ENCODE results near the gene BBS4.
"Not testable (repeated sequence)": the region's sequence is repeated elsewhere in the genome, so short reads cannot be mapped to it uniquely, and the experiment has no call there.

The BBS4 gene

DNA sequence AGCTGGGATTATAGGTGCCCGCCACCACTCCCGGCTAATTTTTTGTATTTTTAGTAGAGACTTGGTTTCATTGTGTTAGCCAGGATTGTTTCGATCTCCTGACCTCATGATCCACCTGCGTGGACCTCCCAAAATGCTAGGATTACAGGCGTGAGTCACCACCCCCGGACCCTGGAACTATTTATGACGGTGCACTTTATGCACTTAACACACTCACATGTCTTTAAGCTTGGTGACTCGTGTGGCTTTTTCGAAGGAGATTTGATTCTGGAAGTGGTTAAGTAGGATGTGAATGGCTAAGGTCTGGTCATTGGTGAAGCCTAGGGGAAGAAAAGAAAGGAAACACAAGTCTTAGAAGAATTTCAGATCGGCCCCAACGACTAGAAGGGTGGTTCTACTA is 20.3 kb downstream of the BBS4 start:
- no peak for DNase-seq

DNA sequence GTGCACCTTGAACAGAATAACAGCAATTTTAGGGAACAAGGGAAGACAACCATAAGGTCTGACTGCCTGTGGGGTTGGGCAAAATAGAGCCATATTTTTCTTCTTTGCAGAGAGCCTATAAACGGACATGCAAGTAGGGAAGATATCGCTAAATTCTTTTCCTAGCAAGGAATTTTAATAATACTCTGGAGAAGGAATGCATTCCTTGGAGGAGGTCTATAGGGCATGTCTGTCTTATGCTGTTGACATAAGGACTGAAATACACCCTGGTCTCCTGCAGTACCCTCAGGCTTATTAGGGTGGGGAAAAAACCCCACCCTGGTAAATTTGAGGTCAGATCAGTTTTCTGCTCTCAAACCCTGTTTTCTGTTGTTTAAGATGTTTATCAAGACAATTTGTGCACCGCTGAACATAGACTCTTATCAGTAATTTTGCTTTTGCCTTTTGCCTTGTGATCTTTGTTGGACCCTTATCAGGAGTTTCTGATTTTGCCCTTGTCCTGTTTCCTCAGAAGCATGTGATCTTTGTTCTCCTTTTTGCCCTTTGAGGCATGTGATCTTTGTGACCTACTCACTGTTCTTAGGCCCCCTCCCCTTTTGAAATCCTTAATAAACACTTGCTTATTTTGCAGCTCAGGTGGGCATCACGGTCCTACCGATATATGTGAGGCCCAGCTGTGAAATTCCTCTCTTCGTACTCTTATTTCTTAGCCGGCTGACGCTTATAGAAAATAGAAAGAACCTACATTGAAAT is 22.7 kb downstream of the BBS4 start:
- not testable (repeated sequence) for DNase-seq

DNA sequence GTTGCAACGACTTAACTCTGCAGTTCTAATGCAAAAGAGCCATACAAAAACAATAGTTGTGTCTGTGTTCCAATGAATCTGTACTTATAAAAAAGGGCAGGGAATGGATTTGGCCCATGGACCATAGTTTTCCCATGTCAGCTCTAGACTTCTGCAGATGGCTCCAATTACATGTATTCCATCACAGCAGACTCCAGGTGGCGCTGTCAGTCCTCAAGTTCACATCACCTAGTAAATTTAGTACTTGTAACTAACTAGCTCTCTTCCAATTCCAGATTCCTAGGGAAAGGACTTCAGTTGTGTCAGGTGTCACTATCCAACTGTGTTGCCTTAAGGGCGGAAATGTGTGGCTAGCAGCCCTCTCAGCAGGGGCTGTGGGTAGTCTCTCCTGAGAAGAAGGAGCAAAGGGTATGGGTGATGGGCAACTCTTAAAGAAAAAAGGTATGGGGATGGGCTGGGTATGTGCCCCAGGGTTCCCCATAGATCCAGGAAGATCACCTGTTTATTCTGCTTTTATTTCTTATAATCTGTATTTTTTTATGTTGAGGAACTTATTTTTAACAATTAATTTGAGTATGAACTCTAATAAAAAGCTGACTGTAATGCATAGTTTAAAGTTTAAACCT is 36.2 kb downstream of the BBS4 start:
- DNase-seq, result peak; percentile 68

DNA sequence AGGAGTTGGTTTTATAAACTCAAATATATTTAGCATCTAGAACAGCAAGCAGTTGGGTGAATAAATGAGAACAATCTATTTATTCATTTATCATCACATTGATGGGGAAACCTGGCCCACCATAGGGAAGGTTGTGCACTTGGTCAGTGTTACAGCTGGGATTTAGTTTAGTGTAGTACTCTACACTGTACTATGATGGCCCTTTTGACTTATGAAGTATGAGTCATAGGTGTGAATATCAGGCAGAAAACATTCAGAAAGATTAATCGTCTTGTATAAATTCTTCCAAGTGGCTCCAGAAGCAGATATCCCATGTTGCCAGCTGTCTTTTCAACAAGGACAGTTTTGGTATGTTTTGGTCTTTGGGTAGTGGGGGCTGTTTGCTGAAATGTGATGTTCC is 38.0 kb downstream of the BBS4 start:
- DNase-seq, result no peak

DNA sequence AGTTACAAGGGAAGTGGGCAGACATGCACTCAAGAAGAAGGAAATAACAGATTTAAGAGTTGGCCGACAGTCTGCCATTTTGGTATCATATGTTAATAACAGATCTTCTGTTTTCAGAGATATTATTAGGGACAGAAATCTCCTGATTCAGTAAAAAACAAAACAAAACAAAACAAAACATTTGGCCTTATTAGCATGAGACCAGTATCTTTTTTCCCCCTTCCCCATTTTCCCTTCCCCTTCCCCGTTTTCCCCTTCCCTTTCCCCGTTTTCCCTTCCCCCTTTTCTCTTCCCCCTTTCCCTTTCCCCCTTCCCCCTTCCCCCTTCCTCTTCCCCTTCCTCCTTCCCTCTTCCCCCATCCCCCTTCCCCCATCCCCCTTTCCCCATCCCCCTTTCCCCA is 39.4 kb downstream of the BBS4 start:
- no peak for DNase-seq

DNA sequence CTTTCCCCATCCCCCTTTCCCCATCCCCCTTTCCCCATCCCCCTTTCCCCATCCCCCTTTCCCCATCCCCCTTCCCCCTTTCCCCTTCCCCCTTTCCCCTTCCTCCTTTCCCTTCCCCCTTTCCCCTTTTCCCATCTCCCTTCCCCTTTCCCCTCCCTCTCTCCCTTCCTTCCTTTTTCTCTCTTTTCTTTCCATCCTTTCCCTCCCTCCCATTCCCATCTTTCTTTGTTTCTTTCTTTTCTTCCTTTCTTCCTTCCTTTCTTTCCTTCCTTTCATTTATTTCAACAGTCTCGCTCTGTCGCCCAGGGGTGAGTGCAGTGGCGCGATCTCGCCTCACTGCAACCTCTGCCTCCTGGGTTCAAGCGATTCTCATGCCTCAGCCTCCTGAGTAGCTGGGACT is 39.8 kb downstream of the BBS4 start:
- not testable (repeated sequence) for DNase-seq

DNA sequence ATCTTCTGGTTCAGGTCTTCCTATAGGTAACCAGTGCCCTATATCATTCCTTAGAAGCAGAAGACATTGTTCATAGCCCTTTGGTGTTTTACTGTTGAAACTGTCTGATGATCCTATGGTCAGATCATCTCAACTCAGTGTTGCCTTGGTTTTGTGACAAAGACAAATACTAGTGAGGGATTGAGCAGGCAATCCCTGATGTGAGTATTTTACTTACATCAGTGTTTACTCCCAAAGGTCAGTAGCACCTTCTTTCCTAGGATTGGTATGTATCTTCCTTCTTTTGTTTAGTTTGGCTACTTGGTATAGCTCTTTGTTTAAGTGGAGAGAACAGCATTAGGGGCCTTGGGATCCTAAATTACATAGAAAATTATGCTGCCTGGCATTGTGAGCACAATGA is 41.1 kb downstream of the BBS4 start:
- no peak for DNase-seq

DNA sequence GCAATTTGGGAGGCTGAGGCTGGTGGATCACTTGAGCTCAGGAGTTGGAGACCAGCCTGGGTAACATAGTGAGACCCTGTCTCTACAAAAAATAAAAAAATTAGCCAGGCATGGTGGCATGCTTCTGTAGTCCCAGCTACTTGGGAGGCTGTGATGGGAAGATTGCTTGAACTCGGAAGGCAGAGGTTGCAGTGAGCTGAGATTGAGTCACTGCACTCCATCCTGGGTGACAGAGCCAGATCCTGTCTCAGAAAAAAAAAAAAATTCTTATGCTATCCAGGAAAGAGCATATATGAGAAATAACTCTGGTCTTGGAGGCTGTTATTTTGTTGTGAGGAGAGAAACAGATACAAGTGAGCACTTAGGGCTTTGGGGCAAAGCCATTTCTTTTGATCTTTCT is 42.2 kb downstream of the BBS4 start:
- not testable (repeated sequence) for DNase-seq

DNA sequence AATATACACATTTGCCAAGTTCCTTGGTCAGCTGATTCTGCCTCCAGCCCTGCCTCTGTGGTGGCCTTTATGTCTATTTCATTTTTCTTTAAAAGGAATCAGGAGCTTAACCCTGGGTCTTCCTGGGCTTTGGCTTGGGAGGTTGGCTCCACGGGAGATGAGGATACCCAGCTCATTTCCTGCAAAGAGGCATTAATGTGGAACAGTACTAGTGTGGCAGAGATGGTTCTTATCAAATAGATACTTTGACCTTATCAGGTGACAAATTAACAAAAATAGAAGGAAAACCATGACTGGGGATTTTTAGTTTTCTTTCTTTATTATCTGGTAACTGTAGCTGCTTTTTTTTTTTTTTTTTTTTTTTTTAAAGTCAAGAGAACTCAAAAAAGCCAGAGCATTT is 42.8 kb downstream of the BBS4 start:
- no peak for DNase-seq

DNA sequence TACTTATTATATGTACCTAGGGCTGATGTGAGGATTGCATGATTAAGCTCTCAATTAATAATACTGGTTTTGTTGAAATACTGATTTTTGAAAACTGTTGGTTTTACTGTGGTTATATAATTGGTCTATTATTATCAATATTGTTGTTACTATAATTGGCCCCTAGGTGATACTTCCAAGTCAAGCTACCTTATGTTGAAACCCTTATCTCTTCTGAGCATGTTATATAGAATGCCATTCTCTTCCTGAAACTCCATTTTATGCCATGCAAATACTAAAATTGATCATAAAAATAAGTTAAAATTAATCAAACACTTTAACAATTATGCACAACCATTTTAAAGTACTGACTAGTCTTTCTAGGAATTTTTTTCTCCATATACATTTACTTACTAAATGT is 46.1 kb downstream of the BBS4 start:
- DNase-seq, result no peak

DNA sequence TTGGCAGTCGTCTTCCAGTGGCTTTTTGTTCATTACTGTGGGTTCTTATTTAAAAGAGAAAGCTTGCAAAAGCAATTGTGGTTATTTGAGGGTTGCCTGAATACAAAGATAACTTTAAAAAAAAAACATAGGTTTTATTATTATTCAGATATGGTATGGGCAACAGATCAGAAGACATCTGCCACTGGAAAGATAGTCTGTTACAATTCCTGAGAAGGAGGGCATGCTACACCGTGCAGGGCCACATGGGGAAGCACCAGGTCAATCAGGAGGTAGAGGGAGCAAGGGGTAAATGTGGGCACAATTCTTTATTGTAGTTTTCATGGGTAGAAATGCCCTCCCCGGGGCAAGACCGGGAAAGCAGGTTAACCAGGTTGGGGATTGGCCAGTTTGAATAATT is 46.5 kb downstream of the BBS4 start:
- DNase-seq, result no peak

DNA sequence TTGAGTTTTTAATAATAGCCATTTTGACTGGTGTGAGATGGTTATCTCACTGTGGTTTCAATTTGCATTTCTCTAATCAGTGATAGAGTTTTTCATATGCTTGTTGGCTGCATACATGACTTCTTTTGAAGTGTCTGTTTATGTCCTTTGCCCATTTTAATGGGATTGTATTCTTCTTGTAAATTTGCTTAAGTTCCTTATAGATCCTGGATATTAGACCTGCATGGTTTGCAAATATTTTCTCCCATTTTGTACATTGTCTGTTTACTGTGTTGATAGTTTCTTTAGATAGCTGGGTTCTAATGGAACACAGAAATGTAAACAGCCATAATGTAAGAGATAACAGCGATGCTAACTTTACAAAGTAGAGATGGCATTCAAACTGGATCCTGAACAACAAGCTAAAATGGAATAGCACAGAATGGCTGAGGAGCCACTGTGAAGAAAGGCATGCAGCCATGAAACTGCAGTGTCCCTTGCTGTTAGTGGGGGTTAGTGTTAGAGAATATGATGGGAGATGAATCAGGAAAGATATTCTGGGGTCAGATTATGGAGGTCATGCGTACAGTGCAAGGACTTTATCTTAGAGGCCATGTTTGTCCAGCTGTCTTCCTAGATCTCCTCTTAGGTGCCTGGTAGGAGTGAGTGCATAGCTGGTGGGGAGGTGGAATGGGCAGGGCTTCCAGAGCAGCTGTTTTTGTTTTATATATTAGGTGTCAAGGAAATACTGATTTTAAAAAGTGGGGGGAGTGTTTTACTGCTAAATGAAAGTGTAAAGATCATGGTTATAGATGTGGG is 48.1 kb downstream of the BBS4 start:
- DNase-seq, result no peak

DNA sequence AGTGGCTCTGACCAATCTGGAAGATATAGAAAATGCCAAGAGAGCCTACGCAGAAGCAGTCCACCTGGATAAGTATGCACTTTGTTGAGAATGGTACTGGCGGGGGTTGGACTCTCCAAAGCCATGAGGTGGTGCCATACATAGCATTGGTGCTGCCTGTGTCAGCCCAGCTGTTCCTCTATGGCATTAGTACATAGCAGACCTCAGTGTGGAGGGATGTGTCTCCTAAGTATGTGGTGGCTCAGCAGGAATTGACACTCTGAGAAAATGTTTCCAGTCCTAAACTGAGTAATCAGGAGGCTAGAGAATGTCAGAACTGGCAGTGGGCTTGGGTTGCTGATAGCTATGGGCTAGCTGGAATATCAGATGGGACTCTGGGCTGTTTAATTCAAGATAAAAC is 49.1 kb downstream of the BBS4 start:
- DNase-seq, result no peak

DNA sequence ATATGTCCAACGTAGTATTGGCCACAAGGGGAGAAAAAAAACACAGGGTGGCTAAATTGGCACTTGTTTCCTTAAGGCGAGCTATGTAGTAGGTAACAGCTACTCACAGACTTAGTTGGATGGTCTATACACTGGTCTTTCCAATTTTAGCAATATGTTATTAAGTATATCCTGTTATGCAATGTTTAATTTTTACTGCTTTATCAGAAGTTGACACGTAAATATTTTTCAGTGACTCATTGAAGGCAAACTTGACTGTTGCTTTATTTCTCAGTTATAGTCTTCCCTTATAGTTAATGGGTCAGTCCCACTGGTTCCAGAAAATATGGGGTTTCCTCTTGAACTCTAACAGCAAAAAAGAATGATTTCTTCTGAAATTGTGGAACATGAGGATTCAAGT is 51.1 kb downstream of the BBS4 start:
- DNase-seq, result no peak

DNA sequence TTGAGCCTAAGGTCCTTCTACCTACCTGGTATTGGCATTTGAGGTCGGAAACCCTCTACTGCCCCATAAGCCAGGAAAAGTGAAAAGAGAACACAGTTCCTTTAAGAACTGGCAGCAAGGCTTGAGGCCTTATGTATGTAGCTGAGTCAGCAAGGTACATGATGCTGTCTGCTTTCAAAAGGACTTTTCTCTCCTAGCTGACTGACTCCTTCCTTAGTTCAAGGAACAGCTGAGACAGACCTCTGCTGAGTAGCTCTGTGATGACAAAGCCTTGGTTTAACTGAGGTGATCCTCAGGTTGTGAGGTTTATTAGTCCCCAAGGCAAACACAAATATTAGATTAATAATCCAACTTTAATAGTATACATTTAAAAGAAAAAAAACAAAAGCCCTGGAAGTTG is 51.7 kb downstream of the BBS4 start:
- no peak for DNase-seq

DNA sequence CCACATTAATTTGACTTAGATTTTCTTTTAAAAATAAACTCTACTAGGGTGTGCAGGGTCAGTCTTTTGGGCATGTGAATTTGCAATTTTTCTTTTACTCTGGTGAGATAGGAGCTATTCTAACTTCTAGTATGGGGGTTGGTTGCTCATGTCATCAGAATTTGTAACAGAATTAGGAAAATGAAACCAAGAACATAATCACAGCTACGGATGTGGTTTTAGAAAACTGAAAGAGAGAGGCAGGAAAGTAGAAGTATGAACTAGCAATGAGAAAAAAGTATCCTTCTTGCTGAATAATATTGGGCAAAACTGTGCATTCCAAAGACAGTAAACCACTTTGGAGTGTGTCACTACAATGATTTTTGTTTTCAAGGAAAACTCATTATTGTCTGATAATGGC is 54.2 kb downstream of the BBS4 start:
- peak; percentile 48 for DNase-seq

DNA sequence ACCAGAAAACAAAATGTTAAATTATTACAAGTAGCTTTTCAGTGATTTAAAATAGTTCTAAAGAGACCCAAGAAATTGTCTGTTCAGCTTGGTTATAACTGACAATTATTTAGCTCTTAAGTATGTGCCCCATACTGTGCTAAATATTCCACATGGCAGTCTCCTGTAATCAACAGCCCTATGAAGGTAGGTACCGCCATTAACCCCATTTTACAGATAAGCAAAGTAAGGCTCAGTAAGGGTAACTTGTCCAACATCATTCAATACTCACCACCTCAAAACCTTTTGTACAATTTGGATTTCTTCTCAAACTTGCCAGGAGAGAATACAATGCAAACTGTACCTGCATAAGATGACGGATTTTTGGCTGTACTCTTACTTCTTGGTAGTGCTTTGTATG is 63.7 kb downstream of the BBS4 start:
- DNase-seq, result no peak

DNA sequence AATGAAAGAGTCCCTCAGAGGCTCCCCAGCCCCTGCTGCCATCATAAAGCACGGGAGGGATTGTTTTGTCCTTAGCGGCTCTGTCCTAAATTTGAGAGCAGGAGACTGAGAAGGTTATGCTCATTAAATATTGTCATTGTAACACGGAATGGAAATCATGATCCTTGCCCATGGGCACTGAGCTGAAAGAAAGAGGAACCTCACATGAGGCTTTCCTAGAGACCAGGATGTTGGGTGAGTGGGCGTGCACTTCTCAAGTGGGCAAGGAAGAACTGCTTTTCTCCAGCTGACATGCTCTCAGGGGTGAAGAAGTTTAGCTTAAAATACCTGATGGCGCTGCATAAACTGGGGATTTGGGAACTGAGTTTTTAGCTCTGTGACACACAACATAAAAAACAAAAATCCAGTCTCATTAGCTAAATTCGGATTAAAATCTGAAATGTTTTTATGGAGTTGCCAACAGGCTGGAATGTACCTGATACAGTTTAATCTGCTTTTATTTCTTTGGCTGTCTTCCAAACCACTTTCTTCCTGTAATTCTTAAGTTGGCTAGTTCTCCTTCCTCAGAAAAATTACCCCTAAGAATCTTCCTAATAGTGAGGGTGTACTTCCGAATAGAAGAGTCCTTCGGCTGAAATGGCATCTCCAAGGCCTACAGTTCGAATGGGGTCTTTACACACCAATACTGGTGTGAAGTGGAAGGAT is 65.9 kb downstream of the BBS4 start:
- no peak for DNase-seq

DNA sequence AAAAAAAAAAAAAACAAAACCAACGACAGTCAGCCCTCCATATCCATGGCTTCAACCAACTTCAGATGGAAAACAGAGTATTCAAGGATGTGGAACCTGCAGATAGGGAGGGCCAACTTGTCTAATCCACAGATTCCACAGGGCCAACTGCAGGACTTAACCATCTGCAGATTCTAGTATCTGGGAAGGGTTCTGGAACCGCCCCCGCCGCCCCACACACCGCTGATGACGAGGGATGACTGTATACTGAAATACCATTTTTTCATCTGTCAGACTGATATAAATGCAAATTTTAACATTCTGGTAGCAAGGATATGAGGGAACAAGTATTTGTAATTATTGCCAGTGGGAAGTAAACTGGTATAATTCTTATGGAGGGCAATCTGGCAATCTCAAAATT is 68.1 kb downstream of the BBS4 start:
- no peak for DNase-seq

DNA sequence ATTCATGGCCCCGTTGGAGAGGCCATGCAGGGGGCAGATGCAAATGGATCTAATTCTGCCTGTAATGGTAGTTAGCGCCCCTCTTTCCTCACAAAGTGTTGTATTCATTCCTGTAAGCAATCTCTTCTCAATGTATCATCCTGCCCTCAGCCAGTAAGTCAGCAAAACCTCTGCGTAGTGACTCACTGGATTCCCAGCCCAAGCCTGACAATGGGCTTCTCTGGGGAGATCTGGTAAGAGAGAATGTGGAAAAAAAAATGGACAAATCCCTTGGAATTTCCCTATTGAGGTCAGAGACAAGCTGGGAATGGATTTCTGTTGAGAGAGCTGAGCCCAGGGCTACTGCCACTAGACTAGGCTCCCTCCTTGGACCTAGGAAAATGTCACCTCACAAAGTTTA is 72.2 kb downstream of the BBS4 start:
- no peak for DNase-seq

DNA sequence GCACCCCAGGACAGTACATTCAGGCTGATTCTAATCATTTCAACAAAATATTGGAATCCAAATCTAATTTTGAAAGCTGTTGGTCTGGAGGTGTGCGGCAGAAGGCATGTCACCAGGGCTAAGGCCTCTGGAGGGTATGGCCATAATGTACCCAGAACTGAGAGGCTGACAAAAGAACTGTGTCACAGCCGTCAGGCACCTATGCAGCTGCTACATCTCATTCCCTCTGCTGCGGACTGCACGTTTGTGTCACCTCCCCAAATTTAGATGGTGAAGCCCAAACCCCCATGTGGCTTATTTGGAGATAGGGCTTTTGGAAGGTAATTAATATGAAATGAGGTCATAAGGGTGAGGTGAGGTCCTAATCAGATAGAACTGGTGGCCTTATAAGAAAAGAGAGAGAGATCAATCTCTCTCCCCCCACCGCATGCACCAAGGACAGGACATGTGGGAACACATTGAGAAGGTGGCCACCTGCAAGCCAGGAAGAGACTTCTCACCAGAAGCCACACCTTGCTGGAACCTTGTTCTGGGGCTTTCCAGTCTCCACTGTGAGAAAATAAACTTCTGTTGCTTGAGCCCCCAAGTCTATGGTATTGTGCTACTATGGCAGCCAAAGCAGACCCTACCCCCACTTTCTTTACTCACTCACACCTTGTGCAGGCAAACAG is 74.7 kb downstream of the BBS4 start:
- no peak for DNase-seq

DNA sequence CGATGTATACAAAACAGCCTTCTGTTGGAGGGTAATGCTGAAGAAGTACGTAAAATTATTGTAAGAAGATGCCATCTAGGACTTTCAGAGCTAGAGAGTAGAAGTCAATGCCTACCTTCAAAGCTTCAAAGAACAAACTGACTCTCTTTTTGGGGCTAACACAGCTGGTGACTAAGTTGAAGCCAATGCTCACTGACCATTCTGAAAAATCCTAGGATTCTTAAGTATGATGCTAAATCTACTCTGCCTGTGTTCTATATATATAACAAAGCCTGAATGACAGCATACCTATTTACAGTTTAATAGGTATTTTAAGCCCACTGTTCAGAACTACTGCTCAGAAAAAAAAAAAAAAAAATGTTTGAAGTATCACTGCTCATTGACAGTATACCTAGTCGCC is 78.6 kb downstream of the BBS4 start:
- no peak for DNase-seq

DNA sequence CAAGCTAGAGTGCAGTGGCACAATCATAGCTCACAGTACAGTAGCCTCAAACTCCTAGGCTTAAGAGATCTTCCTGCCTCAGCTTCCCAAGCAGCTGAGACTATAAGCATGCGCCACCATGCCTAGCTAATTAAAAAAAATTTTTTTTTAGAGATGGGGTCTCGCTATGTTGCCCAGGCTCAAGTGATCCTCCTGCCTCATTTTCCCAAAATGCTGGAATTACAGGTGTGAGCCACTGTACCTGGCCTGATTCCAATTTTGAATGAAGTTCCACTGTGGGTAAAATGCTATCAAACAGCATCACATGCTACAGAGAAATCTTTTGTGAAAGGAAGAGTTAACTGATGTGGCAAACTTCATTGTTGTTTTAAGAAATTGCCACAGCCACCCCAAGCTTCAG is 80.0 kb downstream of the BBS4 start:
- DNase-seq, result no peak

Measured in CD4-positive, alpha-beta T cell treated with Interleukin-21 for 1 hour (primary cell).